GM19025 (cell line): Measurements from ENCODE around the gene HLCS.

Experiments
- ATAC-seq: cut with Tn5 transposase; IDR thresholded peaks from one replicate; pipeline ENCODE4 v1.9.1; 2021; ENCODE audit warnings: mild to moderate bottlenecking, low read depth, moderate library complexity; ENCODE audit not compliant: unreplicated experiment

The HLCS gene

DNA sequence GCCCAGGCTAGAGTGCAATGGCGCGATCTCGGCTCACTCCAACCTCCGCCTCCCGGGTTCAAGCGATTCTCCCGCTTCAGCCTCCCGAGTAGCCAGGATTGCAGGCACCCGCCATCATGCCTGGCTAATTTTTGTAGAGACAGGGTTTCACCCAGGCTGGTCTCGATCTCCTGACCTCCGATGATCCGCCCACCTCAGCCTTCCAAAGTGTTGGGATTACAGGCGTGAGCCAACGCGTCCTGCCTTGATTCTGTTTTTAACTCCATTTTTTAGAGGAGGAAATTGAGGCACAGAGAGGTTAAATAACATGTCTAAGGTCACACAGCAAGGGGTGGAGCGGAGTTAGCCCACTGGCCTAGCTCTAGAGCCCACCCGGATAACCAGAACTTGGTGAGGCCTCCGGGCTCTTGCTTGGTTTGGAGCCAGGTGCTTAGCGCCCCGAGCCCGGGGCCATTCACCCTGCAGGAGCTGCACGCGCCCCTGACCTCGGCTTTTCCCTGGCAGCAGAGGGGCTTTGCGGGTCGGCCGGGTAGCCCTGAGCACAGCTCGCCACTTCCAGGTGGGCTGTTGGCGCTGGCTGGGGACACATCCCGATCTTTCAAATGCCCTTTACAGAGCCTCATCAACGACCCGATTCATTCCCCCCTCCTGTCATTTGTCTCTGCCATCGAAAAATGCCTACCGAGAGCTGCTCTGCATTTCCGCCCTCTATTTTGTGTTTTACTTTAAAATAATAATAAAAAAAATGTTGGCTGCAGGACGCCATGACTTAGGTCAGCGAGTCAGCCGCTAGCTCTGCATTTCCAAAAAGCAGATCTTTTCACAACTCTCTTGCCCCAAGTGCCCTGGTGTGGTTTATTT is 256.4 kb downstream of the HLCS start:
- no peak for ATAC-seq

DNA sequence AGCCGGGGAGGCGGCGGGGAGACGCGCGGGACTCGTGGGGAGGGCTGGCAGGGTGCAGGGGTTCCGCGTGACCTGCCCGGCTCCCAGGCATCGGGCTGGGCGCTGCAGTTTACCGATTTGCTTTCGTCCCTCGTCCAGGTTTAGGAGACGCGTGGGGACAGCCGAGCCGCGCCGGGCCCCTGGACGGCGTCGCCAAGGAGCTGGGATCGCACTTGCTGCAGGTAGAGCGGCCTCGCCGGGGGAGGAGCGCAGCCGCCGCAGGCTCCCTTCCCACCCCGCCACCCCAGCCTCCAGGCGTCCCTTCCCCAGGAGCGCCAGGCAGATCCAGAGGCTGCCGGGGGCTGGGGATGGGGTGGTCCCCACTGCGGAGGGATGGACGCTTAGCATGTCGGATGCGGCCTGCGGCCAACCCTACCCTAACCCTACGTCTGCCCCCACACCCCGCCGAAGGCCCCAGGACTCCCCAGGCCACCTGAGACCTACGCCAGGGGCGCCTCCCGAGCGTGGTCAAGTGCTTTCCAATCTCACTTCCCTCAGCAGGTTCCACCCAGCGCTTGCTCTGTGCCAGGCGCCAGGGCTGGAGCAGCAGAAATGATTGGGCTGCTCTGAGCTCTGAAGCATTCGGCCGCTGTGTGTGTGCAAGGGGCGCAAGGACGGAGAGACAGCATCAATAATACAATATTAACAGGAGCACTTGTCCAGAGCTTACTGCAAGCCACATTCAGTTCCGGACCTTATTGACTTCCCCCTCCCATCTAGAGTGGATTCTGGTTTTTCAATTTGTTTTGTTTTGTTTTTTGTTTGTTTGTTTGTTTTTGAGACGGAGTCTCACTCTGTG is 257.2 kb downstream of the HLCS start:
- ATAC-seq, result no peak

DNA sequence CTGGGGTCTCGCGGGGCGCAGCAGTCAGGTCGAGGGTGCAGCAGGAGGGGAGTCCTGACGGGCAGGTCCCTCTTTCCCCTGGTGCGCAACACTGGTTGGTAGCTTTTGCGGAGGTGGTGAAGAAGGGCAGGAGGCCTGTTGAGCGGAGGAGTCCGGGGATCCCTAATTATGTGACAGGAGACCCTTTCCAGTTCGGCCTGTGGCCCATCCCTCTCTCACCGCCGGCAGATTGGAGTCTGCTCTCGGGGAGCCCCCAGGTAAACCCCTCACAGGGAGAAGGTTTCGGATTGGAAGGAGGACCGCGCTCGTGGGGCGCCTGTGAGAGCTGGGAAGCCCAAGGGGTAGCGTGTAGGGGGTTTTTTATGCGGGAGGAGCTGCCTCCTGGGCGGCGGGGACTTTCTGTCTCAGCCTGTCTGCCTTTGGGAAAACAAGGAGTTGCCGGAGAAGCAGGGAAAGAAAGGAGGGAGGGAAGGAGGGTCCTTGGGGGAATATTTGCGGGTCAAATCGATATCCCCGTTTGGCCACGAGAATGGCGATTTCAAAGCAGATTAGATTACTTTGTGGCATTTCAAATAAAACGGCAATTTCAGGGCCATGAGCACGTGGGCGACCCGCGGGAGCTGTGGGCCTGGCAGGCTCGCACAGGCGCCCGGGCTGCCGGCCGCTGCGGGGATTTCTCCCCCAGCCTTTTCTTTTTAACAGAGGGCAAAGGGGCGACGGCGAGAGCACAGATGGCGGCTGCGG is 258.0 kb downstream of the HLCS start:
- ATAC-seq, result no peak

DNA sequence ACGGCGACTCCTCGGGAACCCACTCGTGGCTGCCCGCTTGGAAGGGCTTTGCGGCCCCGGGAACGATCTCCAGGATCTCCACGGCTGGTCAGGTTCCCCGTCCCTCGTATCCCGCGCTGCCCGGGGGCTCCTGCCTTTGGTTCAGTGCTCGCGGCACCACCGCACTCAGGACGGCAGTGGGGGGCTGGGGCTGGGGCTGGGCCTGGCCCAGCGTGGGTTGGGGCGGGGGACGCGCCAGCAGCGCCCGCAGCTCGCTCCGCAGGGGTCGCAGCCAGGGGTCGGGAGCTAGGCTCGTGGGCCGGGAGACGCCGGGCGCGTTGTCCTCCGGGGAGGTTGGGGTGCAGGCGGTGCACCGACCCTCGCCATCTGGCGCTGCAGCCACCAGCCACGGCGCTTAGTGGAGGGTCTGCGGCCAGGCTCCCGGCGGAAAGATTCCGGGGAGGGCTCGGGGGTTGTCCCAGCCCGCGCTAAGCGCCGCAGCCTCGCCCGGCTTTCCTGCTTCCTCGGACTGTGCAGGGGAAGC is 258.6 kb downstream of the HLCS start:
- ATAC-seq, result no peak

DNA sequence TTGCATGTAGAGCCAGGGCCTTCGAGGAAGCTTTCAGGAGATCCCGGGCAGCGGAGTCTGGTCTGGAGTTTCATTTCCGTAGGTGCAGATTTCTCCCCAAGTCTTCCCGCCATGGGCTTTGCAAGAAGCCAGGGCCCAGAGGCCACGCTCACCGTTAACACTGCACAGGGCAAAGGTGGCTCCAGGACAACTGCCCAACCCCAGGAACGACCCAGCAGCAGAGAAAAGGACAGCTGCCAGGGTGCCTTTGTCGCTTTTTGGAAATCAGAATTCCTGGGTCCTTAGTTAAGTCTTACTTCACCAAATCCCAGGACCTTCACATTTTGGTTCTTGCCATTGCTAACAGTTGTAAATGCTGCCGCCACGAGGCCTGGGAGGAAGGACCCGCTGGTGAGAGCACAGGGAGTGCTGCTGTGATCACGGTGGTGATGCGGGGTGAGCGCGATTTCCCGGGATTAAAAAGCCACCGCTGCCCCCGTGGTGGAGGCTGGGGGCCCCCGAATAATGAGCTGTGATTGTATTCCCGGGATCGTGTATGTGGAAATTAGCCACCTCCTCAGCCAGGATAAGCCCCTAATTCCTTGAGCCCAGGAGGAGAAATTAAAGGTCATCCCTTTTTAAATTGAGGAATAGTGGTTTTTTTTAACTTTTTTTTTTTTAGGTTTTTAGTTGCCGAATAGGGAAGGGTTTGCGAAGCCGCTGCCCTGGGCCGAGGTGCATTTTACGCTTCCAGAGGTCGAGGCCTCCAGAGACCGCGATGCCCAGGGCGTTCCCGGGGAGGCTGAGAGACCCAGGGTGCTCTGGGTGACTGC is 259.3 kb downstream of the HLCS start:
- no peak for ATAC-seq

DNA sequence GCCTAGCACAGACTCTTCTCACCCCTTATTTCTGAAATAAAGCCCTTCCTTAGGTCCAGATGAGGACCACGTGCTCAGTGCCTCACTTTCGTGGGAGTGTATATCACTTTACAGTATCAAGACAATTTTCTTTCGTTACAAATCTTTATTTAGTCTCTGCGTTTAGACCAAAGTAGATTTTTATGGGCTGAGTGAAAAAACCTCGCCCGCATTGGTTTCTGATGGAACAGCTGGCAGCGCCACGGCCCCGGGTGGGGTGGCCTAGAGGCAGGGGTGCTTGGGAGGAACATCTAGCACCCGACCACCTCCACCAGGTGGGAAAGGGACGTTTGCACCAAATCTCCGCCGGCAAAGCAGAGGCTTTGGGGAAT is 260.0 kb downstream of the HLCS start:
- ATAC-seq, result no peak

DNA sequence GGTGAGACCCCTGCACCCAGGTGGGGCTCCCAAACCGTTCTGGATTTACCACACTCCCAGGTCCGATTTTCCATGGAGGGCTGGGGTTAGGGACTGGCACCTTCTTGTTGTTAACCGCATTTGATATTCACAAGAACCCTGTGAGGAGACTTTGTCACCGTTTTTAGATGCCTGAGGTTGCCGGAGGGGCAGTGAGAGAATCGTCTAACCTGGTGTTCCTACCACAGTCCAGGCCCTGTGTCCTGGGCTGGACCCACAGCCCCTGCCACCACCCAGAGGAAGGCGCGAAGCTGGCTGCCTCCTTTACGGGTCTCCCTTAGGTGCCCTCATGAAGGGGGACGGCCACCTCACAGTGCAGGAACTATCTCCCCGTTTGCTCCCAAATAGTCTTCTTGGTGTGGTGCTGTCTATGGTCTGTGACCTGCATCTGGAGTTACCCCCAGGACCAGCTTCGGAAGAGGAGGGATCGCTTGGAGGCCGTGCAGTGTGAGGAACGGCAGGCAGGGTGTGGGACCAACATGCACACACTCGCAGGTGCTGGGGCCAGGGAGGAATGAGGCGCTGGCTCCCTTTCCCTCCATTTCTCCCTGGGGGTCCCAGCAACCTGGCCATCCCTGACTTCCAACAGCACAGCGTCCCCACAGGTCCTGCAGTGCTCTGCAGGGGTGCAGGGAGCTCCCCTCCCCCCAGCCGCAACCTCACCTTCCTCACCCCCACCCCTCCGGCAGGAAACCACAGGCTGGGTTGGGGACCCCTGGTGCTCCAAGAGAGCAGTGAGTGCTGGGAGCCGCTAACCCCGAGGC is 260.6 kb downstream of the HLCS start:
- no peak for ATAC-seq

DNA sequence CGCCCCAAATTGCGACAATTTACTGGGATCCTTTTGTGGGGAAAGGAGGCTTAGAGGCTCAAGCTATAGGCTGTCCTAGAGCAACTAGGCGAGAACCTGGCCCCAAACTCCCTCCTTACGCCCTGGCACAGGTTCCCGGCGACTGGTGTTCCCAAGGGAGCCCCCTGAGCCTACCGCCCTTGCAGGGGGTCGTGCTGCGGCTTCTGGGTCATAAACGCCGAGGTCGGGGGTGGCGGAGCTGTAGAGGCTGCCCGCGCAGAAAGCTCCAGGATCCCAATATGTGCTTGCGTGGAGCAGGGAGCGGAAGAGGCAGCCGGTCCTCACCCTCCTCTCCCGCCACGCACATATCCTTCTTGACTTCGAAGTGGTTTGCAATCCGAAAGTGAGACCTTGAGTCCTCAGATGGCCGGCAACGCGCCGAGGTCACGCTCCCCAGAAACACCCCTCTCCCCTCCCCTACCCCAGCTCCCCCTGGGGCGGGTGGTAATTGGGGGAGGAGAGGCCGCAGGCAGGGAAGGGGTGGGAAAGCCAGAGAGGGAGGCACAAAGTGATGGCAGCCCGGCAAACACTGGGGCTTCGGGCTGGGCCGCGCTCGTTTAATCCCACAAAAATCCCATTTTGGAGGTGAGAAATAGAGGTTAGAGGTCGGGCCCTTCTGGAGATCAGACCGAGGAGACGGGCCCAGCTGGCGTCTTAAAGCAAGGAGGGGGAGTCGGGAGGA is 261.4 kb downstream of the HLCS start:
- no peak for ATAC-seq

DNA sequence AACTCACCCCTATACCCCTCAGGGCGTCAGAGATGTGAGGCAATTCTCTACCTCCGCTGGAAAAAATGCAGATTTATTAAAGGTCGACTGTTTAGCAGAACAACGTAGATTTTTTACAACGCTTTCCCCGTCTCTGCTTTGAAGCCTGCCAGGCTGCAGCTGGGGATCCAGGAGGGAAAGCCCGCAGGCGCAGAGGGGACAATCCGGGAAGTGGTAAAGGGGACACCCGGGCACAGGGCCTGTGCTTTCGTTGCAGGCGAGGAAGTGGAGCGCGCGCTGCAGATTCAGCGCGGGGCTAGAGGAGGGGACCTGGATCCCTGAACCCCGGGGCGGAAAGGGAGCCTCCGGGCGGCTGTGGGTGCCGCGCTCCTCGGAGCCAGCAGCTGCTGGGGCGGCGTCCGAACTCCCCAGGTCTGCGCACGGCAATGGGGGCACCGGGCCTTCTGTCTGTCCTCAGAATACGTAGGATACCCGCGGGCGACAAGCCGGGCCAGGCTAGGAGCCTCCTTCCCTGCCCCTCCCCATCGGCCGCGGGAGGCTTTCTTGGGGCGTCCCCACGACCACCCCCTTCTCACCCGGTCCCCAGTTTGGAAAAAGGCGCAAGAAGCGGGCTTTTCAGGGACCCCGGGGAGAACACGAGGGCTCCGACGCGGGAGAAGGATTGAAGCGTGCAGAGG is 262.1 kb downstream of the HLCS start:
- ATAC-seq, result no peak

DNA sequence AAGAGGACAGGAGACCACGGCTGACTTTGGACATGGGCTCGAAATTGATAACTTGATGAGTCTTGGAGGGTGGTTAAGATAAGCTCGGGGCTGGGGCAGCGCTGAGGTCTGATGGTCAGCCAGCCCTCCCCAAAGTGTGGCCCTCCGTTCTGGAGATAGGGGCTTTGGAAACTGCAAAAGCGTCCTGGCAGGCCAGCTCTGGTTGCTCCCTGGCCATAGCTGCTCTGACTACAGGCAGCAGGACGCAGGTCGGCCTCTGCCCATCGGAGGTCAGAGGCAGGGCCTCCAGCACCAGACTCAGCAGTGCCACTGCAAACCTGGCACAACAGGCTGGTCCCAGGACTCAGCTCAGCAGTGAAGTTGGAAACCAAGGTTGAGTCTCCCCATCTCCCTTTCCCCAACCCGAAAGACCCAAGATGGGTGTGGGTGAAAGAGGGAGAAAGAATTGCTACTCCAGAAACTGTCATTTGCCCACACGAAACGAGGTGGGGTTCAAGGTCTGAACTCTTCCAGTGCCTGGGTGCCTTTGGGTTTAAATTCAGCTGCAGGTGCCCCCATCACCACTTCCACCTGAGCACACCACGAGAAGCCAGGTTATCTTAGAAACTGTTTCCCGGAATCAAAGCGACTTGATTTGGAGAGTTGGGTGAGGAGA is 262.7 kb downstream of the HLCS start:
- no peak for ATAC-seq

DNA sequence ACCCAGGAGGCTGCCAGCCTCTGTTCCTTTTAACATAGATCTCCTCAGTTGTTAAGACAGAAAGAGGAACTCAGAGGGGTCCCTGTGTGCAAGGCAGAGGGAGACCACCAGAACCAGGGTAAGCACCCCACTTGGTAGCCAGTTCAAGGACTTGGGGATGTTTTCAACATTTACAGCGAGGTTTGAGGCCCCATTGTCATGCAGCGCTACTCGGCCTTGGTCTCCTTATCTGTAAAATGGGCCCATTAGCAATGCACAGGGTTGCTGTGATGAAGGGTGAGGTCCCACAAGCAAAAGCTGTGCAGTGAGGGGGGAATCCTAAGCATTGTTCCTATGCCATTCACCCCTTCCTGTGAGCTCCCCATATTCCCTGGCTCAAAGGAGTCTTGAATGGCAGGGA is 263.3 kb downstream of the HLCS start:
- ATAC-seq, result no peak

DNA sequence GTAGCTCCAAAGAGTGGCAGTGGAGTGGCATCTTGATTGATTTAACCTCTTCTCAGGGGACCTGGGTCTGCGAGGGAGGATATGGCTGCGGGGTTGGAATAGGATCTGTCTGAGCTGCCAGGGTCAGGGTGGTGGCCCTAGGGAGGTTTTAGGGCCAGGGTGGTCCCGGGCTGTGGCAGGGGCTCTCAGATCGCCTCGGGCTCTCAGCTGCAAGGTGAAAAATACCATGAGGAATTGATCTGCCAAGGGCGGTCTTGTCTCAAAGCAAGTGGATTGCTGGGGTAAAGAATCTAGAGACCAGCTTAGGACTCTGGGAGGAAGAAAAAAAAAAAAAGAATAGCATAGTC is 263.9 kb downstream of the HLCS start:
- ATAC-seq, result no peak

DNA sequence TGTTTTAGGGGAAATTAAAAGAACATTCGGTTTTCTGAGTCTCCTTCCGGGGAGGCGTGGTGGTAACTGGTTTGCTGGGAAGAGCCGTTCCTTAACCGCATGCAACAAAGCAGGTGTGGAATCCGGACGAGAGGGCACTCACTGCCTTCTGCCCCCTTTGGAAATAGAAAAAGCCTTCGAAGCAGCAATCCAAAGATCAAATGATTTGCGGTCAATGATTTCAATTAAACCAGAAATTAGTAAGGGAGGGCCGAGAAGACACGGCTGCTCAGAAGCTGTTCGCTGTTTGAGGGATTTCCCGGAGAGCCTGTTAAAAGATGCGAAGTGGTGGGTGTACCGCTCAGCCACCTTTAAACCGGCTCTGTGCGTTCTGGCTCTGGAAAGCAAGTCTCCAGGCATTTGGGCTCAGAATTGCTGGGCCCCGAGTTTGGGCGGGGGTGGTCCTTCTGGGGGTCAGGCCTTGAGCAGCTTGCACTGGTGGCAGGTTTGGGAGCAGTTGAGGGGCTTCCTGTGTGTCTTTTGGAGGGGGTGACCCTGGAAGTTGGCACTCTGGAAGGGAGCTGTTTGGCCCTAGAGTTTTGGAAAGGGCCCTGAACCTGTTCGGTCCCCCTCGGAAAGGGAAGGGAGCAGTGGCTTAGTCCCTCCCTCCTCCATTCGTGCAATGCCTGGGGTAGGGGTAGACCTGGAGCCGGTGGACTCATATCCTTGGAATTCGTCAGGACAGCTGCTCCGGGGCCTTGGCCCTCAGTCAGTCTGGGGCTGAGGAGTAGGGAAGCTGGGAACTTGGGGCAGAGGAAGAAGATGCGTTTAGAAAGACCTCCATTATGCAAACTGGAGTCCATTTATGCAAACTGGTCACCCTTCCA is 264.5 kb downstream of the HLCS start:
- ATAC-seq, result no peak

DNA sequence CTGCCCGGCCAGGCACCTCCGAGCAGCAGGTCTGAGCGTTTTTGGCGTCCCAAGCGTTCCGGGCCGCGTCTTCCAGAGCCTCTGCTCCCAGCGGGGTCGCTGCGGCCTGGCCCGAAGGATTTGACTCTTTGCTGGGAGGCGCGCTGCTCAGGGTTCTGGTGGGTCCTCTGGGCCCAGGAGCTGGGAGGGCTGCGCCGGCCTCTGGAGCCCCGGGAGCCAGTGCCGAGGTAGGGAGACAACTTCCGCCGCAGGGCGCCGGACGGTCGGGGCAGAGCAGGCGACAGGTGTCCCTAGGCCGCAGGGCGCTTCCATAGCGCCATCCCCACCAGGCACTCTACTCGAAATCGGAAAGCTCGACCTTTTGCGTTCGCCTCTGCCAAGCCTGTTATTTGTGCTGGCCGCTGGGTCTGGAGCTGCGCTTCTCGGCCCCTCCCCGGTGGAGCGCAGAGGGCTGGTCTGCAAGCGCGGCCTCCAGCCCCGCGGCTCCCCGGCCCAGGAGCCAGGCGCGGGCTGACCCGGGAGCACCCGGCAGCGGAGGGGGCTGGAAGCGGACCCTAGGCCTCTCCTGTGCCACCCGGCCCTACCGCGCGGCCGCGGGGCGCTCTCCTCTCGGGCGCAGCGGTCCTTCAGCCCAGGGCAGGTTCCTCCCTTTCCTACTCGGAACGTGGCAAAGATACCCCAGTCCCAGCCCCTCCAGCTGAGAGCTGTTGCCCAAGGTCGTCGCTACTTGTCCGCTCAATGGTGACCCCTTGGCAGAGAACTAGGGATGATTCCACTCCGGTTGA is 265.3 kb downstream of the HLCS start:
- no peak for ATAC-seq
